Stimulated activated CD4-positive, alpha-beta T cell treated with anti-CD3 and anti-CD28 coated beads, Interleukin-2, amount 100 ng/mL, for 4 hours (primary cell): ENCODE data around the gene HCN1.

Experiments used
- DNase-seq: peaks from one replicate; pipeline ENCODE4 v3.0.0-alpha.2; 2020; ENCODE audit warnings: low read depth

Gene HCN1

GRCh38 chr5:45288746-45289145, 407.4 kb downstream of the HCN1 start:
- DNase-seq: no peak

- DNase-seq: no peak
Observed at GRCh38 chr5:45284436-45284835, 411.7 kb downstream of the HCN1 start.

GRCh38 chr5:45281081-45281480, 415.1 kb downstream of the HCN1 start:
- DNase-seq: no peak

- DNase-seq: no peak
Observed at GRCh38 chr5:45279109-45279508, 417.1 kb downstream of the HCN1 start.

- no peak for DNase-seq
Observed at GRCh38 chr5:45277860-45278259, 418.3 kb downstream of the HCN1 start.

GRCh38 chr5:45274241-45274640, 421.9 kb downstream of the HCN1 start:
- no peak for DNase-seq

GRCh38 chr5:45271626-45272025, 424.6 kb downstream of the HCN1 start:
- DNase-seq: no peak

- DNase-seq: no peak
Observed at GRCh38 chr5:45264447-45264846, 431.7 kb downstream of the HCN1 start.

- no peak for DNase-seq
Observed at GRCh38 chr5:45262061-45262590, 434.1 kb downstream of the HCN1 start.

- no peak for DNase-seq
Observed at GRCh38 chr5:45261125-45261524, 435.1 kb downstream of the HCN1 start.

- no peak for DNase-seq
Observed at GRCh38 chr5:45260292-45260691, 435.9 kb downstream of the HCN1 start.

GRCh38 chr5:45252978-45253377, 443.2 kb downstream of the HCN1 start:
- DNase-seq: no peak

GRCh38 chr5:45252541-45252940, 443.6 kb downstream of the HCN1 start:
- no peak for DNase-seq

GRCh38 chr5:45225571-45226031, 470.6 kb downstream of the HCN1 start:
- no peak for DNase-seq

GRCh38 chr5:45205403-45205961, 490.7 kb downstream of the HCN1 start:
- no peak for DNase-seq
